ENCODE results near the gene CX3CR1.
"Not testable (repeated sequence)": the region's sequence is repeated elsewhere in the genome, so short reads cannot be mapped to it uniquely, and the experiment has no call there.

Gene CX3CR1

DNA sequence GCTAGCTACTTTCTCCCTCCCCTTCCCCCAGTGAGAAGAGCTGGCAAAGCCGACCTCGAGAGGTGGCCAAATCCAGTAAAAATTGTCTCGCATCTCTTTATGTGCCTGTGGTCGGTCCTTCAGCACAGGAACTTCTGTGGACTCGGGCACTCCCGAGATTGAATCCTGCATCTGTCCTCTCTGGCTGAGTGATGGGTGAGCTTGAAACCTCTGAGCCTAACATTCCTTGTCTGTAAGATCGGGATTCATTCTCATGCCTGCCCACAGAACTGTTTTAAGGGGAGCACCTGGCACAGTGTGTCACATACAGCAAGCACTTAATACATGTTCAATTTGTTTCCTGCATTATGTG lies 11.3 kb downstream of the CX3CR1 start:
- no peak for DNase-seq (ENCODE audit: low read depth in 2 of 3, low spot score in 1 of 3)

DNA sequence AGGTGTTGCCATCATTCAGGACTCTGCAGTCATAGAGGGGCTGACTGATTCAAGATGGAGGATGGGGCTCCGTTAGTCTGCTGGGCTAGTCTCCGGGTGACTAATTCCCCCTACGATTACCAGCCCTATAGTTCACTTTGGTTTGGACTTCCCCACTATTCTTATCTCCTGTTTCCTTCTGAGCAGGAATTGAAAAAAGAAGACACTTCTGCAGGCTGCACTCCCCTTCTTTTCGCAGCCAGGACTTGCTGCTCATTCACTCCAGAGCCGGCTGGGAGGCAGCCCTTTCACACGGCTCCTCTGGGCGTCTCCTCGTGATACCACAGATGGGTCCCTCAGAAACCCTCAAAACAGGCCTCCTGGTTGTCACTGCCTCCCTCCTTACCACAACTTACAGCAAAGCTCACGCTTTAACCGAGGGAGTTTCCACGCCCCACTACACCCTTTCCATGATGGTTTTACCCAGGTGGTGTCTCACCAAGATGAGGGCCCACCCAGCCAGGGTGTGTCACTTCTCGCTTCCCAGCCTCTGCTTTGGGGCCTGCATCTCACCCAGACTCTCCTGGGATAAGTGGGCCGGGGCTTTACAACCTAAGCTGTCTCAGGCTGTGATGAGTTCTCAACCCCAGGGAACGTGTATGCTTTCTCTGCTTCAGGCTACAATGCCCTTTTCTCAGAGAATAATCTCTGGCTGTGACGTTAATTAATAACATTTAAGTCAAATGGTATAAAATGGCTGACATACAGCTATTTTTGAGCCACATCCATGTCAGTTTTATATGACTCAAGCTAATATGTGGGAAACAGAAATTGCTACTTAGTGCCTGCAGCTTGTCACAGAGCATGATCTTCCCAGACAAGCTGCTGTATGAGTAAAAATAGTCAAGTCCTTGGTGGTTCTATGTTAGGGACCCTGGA lies 11.9 kb downstream of the CX3CR1 start:
- DNase-seq (ENCODE audit: low read depth in 2 of 3, low spot score in 1 of 3) = peak; percentile 55 to 71 (median 56)

DNA sequence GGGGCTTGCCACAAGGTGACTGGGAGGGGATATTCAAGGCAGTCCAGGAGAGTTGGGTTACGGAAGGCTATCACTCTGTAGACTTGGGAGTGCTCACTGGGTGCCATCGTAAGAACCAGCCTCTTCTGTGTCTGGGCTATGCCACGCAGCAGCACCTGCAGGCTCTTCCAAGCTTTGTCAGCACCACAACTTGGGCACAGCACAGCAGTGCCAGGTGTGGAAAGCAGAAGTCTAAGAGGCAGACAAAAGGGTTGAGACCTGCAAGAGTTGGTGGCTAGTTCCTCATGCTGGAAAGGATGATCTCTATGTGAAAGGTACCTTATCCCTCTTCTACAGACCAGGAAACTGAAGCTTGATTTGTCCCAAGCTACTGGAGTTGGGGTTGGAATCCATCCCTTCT lies 15.8 kb downstream of the CX3CR1 start:
- DNase-seq (ENCODE audit: low read depth in 2 of 3, low spot score in 1 of 3) = no peak

DNA sequence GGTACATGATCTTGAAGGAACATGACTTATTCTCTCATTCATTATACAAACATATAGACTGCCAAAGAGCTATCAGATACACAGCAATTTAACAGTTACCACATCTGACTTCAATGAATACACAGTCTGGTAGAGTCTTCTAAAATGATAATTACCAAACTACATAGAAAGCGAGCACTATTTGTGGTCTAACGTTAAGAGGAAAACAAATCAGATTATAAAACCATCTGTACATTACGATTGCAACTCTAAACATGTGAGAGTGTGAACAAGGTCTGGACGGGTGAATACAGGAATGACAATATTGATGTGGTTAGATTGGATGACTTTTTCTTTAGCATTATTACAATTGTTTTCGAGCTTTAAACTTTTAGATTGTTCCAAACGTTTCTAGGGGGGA lies 16.3 kb downstream of the CX3CR1 start:
- no peak for DNase-seq (ENCODE audit: low read depth in 2 of 3, low spot score in 1 of 3)

DNA sequence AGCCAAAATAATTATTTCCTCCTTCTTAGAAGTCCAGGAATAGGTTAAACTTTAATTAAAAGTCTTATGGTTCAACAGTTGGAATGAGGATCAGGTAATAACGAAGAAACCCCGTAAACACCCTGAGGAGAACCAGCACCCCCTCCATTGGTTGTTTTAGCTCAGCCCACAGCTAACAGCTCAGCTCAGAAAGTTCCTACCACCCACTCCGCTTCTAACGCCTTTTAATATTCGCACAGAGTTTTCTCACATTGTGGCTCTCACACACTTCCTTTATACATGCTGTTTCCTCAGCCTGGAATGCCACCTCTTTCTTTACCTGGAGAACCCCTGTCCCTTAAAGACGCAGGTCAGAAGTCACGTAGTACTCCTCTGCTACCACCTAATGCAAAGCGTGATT lies 17.0 kb downstream of the CX3CR1 start:
- no peak for DNase-seq (ENCODE audit: low read depth in 2 of 3, low spot score in 1 of 3)

DNA sequence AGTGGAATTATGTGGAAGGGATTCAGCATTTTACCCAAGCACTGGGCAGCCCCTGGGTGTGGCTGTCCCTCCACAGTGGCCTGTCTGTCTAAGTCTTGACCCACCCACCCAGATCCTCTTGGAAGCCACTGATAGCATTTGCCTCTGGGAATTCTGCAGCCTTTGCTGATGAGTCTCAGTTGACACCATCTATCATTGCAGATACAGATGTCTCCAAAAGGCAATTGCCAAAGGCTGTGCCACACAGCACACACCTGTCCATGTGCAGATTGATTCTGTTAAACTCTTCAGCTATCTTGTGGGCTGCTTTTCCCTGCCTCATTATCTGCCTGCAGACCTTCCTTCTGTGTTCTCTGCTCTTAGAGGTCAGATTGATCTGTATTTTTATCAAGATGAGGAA lies 18.1 kb downstream of the CX3CR1 start:
- DNase-seq (ENCODE audit: low read depth in 2 of 3, low spot score in 1 of 3) = no peak

DNA sequence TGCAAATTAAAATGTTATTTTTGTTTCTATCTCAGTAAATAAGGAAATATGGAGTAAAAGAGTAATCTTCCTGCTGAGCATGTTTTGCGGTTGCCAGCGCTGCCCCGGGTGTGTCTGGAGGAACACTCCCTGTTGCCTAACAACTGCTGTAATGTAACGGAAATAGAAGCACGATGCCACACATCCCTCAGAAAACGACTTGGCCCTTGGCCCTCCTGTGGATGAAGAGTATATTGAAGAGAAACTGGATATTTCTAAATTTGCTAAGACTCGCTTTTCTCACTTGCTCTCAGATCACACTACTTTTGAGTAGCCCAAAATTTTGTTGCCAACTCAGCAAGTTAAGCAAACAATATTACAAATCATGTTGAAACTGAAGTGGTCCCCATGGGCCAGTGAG lies 18.9 kb downstream of the CX3CR1 start:
- peak; percentile 24 to 32 (median 31) for DNase-seq (ENCODE audit: low read depth in 2 of 3, low spot score in 1 of 3)

DNA sequence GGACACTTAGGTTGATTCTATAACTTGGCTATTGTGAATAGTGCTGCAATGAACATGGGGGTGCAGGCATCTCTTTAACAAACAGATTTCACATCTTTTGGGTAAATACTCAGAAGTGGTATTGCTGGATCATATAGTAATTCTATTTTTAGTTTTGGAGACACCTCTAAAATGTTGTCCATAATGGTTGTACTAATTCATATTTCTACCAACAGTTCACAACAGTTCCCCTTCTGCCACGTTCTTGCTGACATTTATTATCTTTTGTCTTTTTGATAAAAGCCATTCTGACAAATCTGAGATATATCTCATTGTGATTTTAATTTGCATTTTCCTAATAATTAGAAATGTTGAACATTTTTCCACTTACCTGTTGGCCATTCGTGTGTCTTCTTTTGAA lies 19.5 kb downstream of the CX3CR1 start:
- no peak for DNase-seq (ENCODE audit: low read depth in 2 of 3, low spot score in 1 of 3)

DNA sequence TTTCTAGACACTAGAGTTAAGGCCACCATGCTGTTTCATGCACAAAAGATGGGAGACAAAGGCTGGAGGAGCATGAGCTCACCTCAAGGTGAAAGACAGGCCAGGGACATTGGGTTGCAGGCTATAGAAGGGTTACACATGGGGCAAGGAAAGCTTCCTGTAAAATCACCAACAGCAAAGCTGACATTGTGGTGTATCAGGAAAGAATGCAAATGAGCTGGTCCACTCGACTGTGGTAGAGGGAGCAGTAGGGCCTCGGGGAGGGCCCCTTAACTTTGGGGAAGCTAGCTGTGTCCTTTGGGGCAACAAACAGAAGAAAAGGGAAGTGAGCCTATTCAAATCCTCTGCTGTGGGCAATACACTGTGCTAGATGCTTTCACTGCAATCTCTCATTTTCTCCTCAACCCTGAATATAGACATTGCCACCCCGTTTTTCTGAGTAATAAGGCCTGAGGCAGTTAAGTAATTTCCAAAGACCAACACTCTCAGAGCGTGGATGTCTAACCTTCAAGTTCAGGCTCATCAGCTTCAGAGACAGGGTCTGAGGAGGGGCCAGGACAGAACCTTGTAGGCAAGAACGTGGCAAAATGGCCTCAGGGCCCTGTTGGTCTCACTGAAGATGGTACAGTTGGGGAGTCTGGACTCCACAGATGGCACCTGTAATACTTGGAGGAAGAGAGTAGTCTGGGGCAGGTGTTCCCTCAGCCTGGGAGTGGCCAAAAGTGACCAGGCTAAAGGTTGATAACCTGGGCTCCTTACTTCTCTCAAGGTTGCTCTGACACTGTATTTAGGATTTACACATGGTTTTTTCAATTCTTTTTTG lies 24.1 kb downstream of the CX3CR1 start:
- peak in 1 of 3 donors; percentile 16 for DNase-seq (ENCODE audit: low read depth in 2 of 3, low spot score in 1 of 3)

DNA sequence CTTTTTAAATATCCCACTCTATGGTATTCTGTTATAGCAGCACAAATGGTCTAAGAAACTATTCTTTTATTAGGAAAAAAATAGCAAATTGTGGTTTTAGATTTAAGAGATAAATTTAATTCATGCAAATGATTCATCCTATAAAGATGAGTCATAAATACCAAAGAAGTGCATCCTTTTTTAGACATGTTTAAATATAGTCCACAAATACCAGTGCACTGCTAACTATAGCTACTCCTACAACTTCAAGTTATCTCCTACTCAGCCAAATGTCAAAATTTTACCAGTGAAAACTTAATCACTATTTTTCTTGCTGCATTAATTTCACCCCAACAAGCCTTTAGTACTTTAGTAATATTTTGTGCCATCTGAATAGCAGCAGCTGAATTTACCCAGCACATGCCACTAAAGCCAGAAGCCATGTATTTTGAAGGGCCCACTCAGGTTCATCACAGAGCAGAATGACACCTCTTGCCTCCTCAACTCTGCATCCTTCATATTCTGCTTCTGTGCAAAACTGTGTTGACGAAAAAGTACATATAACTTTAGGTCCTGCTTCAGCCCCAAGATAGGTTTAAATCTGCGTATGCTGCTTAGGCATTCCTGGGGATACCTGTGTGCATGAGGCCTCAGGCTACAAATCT lies 24.9 kb downstream of the CX3CR1 start:
- DNase-seq (ENCODE audit: low read depth in 2 of 3, low spot score in 1 of 3) = no peak

DNA sequence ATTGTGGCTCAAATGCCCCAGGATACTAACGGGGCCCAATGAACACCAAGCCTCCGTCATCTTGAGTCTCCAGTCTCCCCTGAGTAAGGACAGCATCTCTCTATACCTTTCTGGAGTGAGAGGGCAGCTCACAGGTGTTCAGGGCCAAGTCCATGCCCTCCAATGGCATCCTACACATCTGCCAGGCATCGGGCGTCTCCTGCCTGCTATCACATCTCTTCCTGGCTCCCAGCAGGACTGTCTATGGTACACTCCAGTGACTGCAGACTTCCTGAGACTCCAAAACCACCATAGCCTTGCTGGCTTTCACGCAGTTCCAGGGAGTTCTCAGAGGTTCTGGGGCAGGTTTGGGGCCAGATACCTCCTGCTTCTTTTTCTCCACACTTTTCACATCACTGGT lies 28.3 kb downstream of the CX3CR1 start:
- no peak for DNase-seq (ENCODE audit: low read depth in 2 of 3, low spot score in 1 of 3)

DNA sequence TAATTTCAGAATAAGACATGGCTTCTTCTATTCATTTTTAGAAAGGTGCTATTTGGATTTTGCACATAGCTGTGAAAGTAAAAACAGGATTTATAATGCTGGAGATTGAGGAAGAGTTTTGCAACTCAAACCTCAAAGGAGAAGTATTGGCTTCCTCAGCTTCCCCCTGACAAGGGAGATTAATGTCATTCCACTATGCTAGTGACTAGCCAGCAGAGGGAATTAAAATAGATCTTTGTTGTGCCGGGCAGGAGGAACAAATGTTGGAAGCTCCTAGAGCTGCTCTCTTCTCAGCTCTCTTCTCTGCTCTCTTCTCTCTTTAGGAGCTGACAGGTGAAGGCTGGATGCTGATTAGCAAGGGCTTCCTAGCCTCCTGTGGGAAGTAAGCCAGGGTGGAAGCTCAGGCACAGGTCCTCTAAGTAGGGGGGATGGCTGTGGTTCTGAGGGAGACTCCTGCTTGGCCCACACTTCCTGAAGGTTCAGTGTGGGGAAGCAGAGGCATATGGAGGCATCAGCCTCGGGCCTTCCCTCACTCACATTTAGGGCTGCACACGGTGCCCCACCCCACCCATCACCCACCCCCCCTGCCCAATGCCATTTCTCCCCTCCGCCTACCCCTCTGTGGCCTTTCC lies 29.6 kb downstream of the CX3CR1 start:
- DNase-seq (ENCODE audit: low read depth in 2 of 3, low spot score in 1 of 3) = no peak

DNA sequence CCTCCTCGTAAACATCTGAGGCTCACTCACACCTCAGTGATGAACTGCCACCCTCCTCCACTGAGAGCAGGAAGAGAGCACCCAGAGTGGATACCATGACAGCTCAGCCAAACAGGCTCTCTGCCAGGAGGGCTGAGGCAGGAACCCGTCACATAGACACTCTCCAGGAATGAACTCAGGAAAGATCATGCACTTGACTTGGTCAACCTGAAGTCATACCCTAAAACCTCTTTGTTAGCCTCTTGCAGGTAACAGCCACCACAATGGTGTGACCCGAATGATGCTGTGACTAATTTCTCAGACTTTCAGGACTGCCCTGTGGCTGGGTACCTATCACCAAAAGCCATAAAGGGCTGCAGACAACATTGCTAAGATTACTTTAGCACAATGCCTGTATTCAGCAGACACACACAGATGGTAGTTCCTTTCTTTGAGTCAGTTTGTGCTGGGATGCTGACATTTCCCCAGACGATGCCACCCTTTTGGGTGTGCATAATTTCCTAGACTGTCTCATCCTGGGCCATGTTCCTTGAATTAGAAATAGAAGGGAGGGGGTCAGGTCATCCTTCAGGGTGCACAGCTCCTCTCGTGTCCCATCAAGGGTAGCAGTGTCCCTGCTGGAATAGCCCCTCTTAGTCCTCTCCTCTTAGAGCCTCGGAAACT lies 30.3 kb downstream of the CX3CR1 start:
- no peak for DNase-seq (ENCODE audit: low read depth in 2 of 3, low spot score in 1 of 3)

DNA sequence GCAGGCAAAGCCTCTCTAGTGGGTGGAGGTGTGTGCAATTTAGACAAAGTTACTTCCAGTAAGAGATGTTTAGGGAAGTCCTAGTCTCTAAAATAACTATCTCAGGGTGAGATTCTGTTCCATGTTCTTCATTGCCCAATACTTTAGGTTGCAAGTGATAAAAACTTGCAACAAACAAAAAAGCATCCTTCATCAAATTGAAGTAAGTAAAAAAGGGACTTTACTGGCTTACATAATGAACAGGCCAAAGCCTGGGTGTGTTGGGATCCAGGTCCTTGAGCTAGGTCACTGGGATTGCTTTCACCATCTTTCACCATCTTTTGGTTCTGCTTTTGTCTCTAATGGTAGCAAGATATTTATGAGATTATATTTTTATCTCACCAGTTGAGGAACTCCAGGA lies 38.3 kb downstream of the CX3CR1 start:
- DNase-seq (ENCODE audit: low read depth in 2 of 3, low spot score in 1 of 3) = no peak

DNA sequence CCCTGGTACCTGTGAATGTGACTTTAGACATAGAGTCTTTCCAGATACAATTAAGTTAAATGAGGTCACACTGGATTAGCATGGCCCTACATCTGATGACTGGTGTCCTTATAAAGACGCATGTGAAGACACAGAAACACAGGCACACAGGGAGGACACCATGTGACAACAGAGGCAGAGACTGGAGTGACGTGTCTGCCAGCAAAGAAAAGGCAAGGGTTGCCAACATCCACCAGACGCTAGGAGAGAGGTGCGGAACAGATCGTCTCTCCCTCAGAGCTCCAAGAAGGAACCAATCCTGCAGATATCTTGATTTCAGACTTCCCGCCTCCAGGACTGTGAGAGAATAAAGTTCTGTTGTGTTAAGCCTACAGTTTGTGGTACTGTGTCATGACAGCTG lies 42.8 kb downstream of the CX3CR1 start:
- no peak for DNase-seq (ENCODE audit: low read depth in 2 of 3, low spot score in 1 of 3)

DNA sequence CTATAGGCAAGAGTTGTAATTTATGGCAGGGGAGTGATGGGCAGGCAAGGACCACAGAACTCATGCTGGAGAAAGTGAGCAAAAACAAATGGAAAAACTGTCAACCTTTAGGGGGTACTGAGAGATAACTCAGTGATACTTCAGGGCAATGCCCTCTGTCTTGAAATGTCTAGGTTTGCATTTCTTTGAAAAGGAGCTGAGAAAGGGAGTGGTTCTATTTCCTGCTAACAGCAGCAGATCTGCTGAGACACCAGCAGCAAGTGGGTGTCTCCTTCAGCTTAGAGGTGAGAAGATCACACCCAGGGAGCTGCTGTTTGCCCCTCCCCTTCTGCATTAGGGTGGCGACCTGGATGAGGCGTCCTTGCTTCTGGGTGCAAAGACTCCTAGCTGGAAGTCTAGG lies 45.2 kb downstream of the CX3CR1 start:
- no peak for DNase-seq (ENCODE audit: low read depth in 2 of 3, low spot score in 1 of 3)

DNA sequence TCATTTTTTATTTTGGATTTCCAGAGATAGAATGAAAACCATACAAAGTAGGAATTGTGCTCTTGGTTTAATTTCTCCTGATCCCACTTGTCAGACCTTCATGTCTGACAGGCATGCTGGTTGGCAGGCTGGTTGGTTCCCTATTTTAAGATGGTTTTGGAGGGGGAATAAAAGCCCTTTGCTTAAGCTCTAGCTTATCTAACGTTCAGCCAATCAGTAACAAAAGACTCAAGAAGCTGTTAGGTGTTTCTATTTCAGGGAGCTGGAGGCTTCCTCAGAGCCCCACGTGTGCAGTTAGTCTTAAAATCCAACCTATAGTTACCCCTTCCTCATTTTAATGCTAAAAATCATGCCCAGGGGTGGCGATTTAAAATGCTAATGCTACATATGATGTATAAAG lies 47.0 kb downstream of the CX3CR1 start:
- no peak for DNase-seq (ENCODE audit: low read depth in 2 of 3, low spot score in 1 of 3)

DNA sequence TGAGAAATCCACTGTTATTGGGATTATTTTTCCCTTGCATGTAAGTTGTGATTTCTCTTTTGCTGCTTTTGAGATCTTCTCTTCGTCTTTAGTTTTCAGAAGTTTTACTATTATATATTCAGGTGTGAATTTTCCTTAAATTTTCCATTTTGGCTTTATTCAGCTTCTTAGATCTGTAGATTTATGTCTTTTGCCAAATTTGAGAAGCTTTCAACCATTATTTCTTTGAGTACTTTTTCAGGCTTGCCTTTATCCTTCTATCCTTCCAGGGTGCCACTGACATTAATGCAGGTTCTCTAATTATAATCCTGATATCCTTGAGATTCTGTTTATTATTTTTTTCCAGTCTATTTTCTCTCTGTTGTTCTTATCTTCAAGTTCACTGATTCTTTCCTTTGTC lies 49.4 kb downstream of the CX3CR1 start:
- no peak for DNase-seq (ENCODE audit: low read depth in 2 of 3, low spot score in 1 of 3)

DNA sequence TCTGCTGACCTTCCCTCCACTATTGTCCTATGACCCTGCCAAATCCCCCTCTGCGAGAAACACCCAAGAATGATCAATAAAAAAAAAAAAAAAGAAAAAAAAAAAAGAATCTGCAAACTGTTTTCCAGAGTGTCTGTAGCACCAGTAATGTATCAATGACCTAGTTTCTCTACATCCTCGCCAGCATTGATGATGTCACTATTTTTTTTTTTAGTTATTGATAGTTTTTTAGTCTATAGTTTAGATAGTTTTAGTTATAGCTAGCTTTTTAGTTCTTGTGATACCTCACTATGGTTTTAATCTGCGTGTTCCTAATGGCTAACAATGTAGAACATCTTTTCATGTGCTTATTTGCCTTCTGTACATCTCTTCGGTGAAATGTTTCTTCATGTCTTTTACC lies 51.3 kb downstream of the CX3CR1 start:
- no peak for DNase-seq (ENCODE audit: low read depth in 2 of 3, low spot score in 1 of 3)

DNA sequence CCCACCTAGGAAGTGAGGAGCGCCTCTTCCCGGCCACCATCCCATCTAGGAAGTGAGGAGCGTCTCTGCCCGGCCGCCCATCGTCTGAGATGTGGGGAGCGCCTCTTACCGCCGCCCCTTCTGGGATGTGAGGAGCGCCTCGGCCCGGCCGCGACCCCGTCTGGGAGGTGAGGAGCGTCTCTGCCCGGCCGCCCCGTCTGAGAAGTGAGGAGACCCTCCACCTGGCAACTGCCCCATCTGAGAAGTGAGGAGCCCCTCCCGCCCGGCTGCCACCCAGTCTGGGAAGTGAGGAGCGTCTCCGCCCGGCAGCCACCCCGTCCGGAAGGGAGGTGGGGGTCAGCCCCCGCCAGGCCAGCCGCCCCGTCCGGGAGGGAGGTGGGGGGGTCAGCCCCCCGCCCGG lies 52.2 kb downstream of the CX3CR1 start:
- DNase-seq (ENCODE audit: low read depth in 2 of 3, low spot score in 1 of 3) = not testable (repeated sequence)
